Lung (tissue), 12 donors: ENCODE results near the gene SLC66A1. TPM values are rescaled to one million over a fixed set of nuclear protein-coding genes. Genes with fewer than 3 reads are reported as not detected.

Experiments
- ATAC-seq: fragments of 200-7000 bp; cut with Tn5 transposase; one replicate; pipeline ENCODE4 v1.9.1; 2020; ENCODE audit warnings: moderate number of reproducible peaks; ENCODE audit not compliant: insufficient read depth, low FRiP score
- DNase-seq, 3 donors: peaks; one replicate each; pipeline ENCODE4 v3.0.0-alpha.2; 2013 to 2017
- H3K27ac ChIP-seq, 2 donors: one replicate each; pipeline ENCODE4 v1.5.1; 2013; ENCODE audit warnings: mild to moderate bottlenecking in 2 of 2, moderate library complexity in 2 of 2, control low read depth in 1 of 2, inconsistent platforms in 1 of 2, low read depth in 1 of 2, low read length in 1 of 2
- H3K27me3 ChIP-seq, 3 donors: one replicate each; pipeline ENCODE4 v1.5.1; 2013; ENCODE audit warnings: low read length in 2 of 3; ENCODE audit not compliant: control insufficient read depth in 3 of 3, insufficient read depth in 3 of 3
- H3K36me3 ChIP-seq, 4 donors: one replicate each; pipeline ENCODE4 v1.5.1; 2013; ENCODE audit warnings: low read length in 4 of 4, mild to moderate bottlenecking in 1 of 4, moderate library complexity in 1 of 4; ENCODE audit not compliant: control insufficient read depth in 4 of 4, insufficient read depth in 4 of 4
- H3K4me1 ChIP-seq, 5 donors: one replicate each; pipeline ENCODE4 v1.5.1; 2013; ENCODE audit warnings: low read length in 5 of 5, mild to moderate bottlenecking in 2 of 5, moderate library complexity in 1 of 5; ENCODE audit not compliant: control insufficient read depth in 5 of 5, insufficient read depth in 5 of 5
- H3K4me3 ChIP-seq: one replicate; pipeline ENCODE4 v1.5.1; 2013; ENCODE audit warnings: mild to moderate bottlenecking, control low read depth, moderate library complexity
- H3K9ac ChIP-seq, 2 donors: one replicate each; pipeline ENCODE4 v1.5.1; 2013; ENCODE audit warnings: low read length in 2 of 2, control low read depth in 1 of 2; ENCODE audit not compliant: insufficient read depth in 1 of 2
- H3K9me3 ChIP-seq, 4 donors: one replicate each; pipeline ENCODE4 v1.5.1; 2013; ENCODE audit warnings: low read length in 3 of 4, mild to moderate bottlenecking in 1 of 4, moderate library complexity in 1 of 4; ENCODE audit not compliant: control insufficient read depth in 4 of 4, insufficient read depth in 3 of 4
- CTCF ChIP-seq: IDR thresholded peaks from 2 replicates; pipeline ENCODE4 v1.5.1; 2012; ENCODE audit warnings: mild to moderate bottlenecking; ENCODE audit errors: control extremely low read depth, extremely low read depth
- WGBS, 2 donors: extraction: QIAGEN DNeasy Blood & Tissue Kit; methylation state at CpG; one replicate each; pipeline ENCODE4 v1.1.7; 2013; 5-methylcytosine and 5-hydroxymethylcytosine counted together
- polyA plus RNA-seq, 2 donors: library from polyadenylated mRNA; stranded (reverse); fragments of 200-250 nt; gene quantifications; one replicate each; pipeline ENCODE4 v1.2.1, GENCODE V29; 2013
- total RNA-seq, 2 donors: library from RNA; depleted of rRNA in 1 of 2; stranded (reverse); fragments of >200 nt in 1 of 2; gene quantifications; one replicate each; pipeline ENCODE4 v1.2.1, GENCODE V29; 2014 to 2021
- donor health status: control.
- donor health status: control.
- donor health status: Bipolar disorder and iron deficiency.
- donor health status: healthy.
- donor health status: DM: yes; HTN: yes; CAD: no.

SLC66A1 gene
- total and polyA plus RNA-seq, 4 donors = 15.9 to 22.4 (median 20.3) TPM

- no peak overlapping the region for H3K4me3 ChIP-seq
- no peak overlapping the region for H3K27ac ChIP-seq
- H3K36me3 ChIP-seq = peaks cover 0 to 14% (median 3%) of the 10 kb centered on the region in 4 donors
- H3K9me3 ChIP-seq = no peaks in the 10 kb centered on the region
- no peaks in the 10 kb centered on the region for H3K27me3 ChIP-seq
- no peak for TF ChIP-seq CTCF
- no peak overlapping the region for H3K9ac ChIP-seq
- 78 to 85% methylated on average over 3 of the region's 3 CpGs for WGBS, 2 donors
- no peak for ATAC-seq
- H3K4me1 ChIP-seq = peaks cover 0 to 4% (median 0%) of the 10 kb centered on the region in 5 donors
- DNase-seq = no peak
These were observed 7.1 kb downstream of the SLC66A1 start for GRCh38 chr1:19319196-19319595.

- TF ChIP-seq CTCF = no peak
- no peaks in the 10 kb centered on the region for H3K27me3 ChIP-seq
- no peak for ATAC-seq
- 91 to 96% methylated on average over 3 of the region's 3 CpGs for WGBS, 2 donors
- no peak overlapping the region for H3K27ac ChIP-seq
- H3K36me3 ChIP-seq = peaks cover 0 to 32% (median 11%) of the 10 kb centered on the region in 4 donors
- no peaks in the 10 kb centered on the region for H3K4me1 ChIP-seq
- H3K9me3 ChIP-seq = no peaks in the 10 kb centered on the region
- H3K9ac ChIP-seq = no peak overlapping the region
- DNase-seq = no peak
- no peak overlapping the region for H3K4me3 ChIP-seq
These were observed 8.9 kb downstream of the SLC66A1 start for GRCh38 chr1:19321071-19321470.

- DNase-seq = no peak
- no peaks in the 10 kb centered on the region for H3K4me1 ChIP-seq
- H3K9me3 ChIP-seq = no peaks in the 10 kb centered on the region
- no peaks in the 10 kb centered on the region for H3K27me3 ChIP-seq
- TF ChIP-seq CTCF = no peak
- no peak overlapping the region for H3K27ac ChIP-seq
- peaks cover 0 to 42% (median 14%) of the 10 kb centered on the region in 4 donors for H3K36me3 ChIP-seq
- H3K4me3 ChIP-seq = no peak overlapping the region
- no peak overlapping the region for H3K9ac ChIP-seq
- WGBS, 2 donors = 36 to 55% methylated on average over 10 of the region's 10 CpGs
- no peak for ATAC-seq
These were observed 10.4 kb downstream of the SLC66A1 start for GRCh38 chr1:19322481-19322880.
